ENCODE data around the gene TET2.

TET2 gene

DNA sequence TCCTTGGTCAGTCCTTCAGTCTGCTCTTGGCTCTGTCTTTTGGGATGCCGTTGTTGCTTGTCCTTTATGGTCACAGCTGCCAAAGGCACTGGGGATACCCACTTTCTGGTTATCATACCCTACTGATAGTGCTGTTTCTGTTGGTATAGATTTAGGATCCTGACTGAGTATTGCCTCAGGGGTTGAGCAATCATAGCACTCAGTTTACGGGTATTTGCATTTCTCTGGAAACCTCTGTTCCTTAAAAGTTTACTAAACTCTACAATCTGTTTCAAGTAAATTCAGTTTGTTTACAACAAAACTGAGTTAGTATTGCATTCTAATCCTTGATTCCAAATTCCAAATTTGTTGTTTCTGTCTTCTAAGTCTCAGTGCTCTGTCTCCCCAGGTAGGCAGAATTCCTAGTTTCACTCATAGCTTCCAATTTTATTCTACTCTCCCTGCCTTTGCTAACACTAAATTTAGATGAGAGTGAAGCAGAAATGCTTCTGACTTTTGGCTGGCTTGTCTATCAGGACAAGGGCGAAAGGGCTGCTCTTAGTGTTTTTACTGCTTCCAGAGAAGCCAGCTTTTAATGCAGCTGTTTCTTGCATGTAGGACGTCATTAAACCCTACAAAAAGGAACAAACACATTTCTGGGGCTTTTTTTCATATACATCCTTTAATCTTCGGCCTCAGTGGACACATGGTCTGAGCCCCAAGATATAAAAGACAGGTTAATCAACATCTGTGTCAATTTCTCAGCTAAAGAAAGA, 17.2 kb upstream of the TET2 start:
- TF ChIP-seq, protein P1, sequence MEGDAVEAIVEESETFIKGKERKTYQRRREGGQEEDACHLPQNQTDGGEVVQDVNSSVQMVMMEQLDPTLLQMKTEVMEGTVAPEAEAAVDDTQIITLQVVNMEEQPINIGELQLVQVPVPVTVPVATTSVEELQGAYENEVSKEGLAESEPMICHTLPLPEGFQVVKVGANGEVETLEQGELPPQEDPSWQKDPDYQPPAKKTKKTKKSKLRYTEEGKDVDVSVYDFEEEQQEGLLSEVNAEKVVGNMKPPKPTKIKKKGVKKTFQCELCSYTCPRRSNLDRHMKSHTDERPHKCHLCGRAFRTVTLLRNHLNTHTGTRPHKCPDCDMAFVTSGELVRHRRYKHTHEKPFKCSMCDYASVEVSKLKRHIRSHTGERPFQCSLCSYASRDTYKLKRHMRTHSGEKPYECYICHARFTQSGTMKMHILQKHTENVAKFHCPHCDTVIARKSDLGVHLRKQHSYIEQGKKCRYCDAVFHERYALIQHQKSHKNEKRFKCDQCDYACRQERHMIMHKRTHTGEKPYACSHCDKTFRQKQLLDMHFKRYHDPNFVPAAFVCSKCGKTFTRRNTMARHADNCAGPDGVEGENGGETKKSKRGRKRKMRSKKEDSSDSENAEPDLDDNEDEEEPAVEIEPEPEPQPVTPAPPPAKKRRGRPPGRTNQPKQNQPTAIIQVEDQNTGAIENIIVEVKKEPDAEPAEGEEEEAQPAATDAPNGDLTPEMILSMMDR (conservative IDR thresholded peaks at IDR 0.05), result no peak
- no peak for TF ChIP-seq ZFX (IDR thresholded peaks at IDR 0.05)
- H3K27ac ChIP-seq, result no peak overlapping the region

DNA sequence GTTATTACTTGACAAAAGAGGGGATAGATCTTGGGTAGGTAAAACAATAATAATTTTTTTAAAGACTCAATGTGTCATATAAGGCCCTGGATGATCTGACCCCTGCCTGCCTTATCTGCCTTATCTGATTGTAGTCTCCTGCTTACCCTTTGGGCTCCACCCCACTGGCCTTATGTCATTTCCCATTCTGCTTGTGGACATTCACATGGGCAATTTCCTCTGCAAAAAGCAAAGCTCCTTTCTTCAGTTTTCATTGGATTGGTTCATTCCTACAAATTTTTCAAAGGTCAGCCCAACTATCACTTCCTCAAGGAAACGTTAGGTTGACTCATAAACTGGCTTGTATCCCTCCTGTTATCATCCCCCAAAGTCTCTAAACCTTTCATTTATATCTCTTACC, 15.7 kb upstream of the TET2 start:
- no peak overlapping the region for H3K27ac ChIP-seq

DNA sequence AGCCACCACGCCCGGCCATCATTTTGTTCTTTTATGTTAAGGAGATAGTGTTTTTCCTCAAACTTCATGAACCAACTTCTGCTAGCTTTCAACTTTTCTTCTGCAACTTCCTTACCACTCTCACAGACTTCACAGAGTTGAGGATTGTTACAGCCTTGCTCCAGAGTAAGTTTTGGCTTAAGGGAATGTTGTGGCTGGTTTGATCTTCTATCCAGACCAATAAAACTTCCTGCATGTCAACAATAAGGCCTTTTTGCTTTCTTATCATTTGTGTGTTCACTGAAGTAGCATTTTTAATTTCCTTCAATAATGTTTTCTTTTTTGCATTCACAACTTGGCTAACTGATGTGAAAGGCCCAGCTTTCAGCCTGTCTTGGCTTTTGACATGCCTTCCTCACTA, 12.7 kb upstream of the TET2 start:
- TF ChIP-seq, protein P1 (conservative IDR thresholded peaks at IDR 0.05), result no peak
- no peak for TF ChIP-seq ZFX (IDR thresholded peaks at IDR 0.05)
- no peak overlapping the region for H3K27ac ChIP-seq

More for the DNA sequence above, 15.7 kb upstream of the TET2 start:
- no peak for TF ChIP-seq ZFX (IDR thresholded peaks at IDR 0.05)
- TF ChIP-seq, protein P1 (conservative IDR thresholded peaks at IDR 0.05), result no peak

DNA sequence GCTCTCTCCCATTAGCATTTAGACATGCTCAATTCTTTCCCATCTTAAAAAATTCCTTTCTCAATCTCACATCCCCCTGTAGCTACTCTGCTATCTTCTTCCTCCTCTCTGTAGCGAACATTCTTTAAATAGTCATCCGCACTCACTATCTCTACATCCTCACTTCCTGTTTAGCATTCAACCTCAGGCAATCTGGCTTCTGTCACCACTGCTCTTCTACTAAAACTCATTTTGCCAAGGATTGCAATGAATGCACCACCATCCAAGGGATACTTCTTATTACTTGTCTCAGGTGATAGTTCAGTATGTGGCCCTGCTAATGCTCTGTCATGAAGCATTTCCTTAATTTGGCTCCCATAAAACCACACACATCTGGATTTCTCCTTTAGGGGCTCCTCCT, 10.9 kb upstream of the TET2 start:
- no peak overlapping the region for H3K27ac ChIP-seq
- no peak for TF ChIP-seq ZFX (IDR thresholded peaks at IDR 0.05)
- TF ChIP-seq, protein P1 (conservative IDR thresholded peaks at IDR 0.05), result no peak

DNA sequence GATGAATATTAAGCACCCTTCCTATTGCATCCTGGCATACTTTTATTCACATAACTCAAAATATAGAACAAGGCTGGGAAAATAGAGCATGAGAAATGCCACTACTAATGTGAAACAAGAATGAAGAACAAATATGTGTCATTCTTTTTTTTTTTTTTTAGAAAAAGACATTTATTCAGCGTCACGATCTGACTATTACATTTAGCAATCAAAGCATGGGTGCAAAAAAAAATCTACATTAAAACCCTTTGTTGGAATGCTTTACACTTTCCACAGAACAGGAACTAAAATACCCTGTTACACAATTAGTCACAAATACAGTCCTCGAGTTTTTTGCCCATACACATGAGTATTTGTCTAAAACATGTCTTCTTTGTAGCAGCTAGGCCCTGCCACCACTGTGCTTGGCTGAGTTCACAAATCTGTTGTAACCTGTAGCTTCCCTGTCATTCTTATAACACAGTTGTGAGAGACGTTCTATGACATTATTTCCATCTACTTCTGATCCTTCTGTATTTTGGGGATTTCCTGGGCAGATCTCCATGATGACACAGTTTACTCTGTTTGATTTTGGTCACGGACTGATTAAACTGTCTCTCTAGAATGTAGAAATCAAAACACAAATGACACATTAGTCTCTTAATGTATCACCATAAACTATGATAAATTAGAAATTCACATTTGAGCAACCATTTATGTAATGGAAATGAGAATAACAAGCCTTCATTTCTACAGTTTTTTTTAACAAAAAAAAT, 9.4 kb upstream of the TET2 start:
- H3K27ac ChIP-seq, result no peak overlapping the region
- no peak for TF ChIP-seq ZFX (IDR thresholded peaks at IDR 0.05)
- TF ChIP-seq, protein P1 (conservative IDR thresholded peaks at IDR 0.05), result no peak

DNA sequence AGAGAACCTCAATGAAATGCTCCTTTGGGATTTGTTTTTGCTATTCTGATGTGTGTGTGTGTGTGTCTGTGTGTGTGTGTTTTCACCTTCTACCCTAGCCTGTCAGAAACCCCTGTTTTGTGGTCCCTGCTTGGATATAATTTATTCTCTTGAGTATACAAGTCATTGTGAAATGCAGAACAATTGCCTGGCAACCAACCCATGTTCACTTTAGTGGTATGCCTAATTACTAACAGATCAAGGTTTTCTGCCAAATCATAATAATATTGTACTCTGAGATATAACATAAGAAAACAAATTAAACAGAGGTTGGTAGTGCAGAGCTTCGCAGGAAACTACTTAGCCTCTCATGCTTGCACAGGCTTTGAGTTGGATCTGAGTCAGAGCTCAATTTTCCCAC, 7.0 kb upstream of the TET2 start:
- no peak for TF ChIP-seq ZFX (IDR thresholded peaks at IDR 0.05)
- TF ChIP-seq, protein P1 (conservative IDR thresholded peaks at IDR 0.05), result no peak
- H3K27ac ChIP-seq, result no peak overlapping the region

Data from C4-2B (cell line).